ENCODE results near the gene SH2B3.
"Not testable (repeated sequence)": the region's sequence is repeated elsewhere in the genome, so short reads cannot be mapped to it uniquely, and the experiment has no call there.

The SH2B3 gene

DNA sequence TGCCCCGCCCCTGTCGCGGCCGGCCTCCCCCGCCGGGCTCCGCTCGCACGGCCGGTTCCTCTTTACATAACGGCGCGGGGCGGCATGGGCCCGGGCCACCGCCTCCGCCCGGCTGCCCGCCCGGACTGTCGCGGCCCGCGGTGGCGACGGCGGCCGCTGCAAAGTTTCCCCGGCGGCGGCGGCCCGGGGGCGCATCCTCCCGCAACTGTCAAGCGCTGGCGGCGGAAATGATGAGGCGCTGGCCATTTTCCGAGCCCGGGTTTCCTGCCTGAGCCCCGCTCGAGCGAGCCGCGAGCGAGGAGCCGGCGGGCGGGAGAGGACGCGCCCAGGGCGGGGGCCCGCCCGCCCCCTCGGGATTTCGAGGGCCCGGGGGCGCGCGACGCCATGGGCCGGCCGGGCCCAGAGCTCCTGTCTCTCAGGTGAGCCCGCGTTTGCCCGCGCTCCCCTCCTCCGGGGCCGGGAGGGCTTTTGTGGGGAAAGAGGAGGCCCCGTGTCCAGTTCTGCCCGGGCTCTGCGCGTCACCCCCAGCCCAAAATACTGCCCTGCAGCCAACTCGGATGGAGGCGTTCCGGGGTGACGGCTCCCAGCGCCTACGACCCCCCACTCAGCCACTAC lies at the start of gene SH2B3:
TSS of gene SH2B3 (plus strand) at position 65 of the 615 bp plus-strand sequence. CDS start 12,223 bp downstream, outside the sequence.
- DNase-seq: peak; percentile 47

GRCh38 chr12:111359231-111359913 lies 46.4 kb upstream of the SH2B3 start:
- DNase-seq: no peak

DNA sequence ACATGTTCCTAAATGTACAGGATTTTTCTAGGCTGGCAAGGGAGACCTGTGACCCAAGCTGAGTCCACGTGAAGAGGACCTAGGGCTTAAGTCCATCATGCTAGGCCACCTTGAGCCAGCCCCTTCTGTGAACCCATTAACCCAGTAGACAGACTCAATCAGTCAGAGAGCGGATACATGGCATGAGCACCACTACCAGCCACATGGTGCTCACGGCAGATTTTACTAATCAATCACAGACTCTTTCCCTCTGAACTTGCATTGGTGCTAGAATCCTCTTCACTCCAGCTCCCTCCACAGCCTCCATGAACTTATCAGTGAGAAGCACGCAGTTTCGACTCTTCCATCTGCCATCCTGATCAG lies 45.8 kb upstream of the SH2B3 start:
- no peak for DNase-seq

GRCh38 chr12:111360325-111360930 lies 45.3 kb upstream of the SH2B3 start:
- no peak for DNase-seq

GRCh38 chr12:111361073-111361716 lies 44.5 kb upstream of the SH2B3 start:
- no peak for DNase-seq

- no peak for DNase-seq
Observed at GRCh38 chr12:111361717-111362576, 43.8 kb upstream of the SH2B3 start.

- DNase-seq: no peak
Observed at GRCh38 chr12:111362687-111363475, 42.8 kb upstream of the SH2B3 start.

DNA sequence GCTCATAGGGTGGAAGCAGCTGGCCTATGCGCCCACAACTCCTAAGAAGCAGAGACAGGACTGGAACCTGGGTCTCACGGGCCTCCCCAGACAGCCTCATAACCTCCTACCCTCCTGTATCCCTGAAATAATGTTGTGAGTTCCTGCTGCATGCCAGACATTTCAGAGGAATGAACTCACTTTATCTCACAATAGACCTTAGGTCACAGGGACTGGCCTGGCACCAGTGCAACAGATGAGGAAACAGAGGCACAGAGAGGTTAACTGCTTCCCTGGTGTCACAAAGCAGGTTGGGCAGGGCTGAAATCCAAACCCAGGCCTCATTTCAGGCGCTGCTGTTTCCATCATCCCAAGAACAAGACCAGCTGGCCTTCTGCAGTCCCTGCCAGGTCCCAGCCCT lies 42.1 kb upstream of the SH2B3 start:
- no peak for DNase-seq

DNA sequence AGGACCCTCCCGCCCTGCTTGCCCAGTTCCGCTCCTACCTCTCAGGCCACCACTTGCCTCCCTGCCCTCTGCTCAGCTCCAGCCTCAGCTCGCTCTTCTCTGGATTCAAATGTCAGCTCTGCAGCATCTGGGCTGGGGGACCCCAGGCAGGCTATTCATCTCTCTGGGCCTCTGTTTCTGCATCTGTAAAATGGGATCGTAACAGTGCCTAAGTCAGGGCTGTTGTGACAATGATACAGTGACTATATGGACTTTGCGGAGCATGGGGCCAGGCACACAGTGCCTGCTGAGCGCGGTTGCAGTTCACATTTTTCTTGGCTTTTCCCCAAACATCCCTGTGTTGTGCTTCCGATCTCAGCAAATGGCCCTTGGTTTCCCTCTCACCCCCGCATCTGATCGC lies 39.6 kb upstream of the SH2B3 start:
- DNase-seq: no peak

DNA sequence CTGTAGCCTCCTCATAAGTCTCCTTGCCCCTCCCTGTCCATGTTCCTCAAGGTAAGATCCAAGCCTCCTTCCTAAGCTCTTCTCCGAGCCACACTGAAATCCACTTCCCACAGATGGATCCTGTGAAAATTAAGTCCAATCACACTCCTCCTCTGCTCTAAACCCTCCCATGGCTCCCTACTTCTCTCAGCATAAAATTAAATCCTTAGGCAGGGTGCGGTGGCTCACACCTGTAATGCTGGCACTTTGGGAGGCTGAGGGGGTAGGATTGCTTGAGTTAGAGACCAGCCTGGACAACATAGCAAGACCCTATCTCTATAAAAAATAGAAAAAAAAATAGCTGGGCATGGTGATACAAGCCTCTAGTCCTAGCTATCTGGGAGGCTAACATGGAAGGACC lies 39.1 kb upstream of the SH2B3 start:
- no peak for DNase-seq

GRCh38 chr12:111367661-111368221 lies 38.0 kb upstream of the SH2B3 start:
- no peak for DNase-seq

DNA sequence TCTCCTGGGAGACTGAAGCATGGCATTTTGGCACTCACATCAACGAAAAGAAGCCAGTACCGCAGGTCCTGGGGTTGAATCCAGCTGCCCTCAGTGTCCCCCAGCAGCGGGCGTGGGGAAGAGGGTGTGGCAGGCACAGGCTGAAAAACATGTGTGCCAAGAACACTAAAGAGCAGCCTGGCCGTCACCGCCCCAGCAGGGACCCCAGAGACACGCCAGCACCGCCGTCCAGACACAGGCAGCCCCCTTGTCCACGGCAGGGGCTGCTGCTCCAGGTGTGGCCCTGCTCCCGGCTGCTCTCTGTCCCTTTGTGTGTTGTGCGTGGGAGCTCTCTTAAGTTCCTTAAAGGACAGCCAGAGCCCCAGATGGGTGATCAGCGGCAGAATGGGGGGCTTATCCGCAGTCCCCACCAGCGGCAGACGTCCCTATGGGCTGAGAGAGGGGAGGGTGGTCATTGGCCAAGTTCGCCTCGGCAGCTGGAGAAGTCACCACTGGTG lies 37.4 kb upstream of the SH2B3 start:
- no peak for DNase-seq

DNA sequence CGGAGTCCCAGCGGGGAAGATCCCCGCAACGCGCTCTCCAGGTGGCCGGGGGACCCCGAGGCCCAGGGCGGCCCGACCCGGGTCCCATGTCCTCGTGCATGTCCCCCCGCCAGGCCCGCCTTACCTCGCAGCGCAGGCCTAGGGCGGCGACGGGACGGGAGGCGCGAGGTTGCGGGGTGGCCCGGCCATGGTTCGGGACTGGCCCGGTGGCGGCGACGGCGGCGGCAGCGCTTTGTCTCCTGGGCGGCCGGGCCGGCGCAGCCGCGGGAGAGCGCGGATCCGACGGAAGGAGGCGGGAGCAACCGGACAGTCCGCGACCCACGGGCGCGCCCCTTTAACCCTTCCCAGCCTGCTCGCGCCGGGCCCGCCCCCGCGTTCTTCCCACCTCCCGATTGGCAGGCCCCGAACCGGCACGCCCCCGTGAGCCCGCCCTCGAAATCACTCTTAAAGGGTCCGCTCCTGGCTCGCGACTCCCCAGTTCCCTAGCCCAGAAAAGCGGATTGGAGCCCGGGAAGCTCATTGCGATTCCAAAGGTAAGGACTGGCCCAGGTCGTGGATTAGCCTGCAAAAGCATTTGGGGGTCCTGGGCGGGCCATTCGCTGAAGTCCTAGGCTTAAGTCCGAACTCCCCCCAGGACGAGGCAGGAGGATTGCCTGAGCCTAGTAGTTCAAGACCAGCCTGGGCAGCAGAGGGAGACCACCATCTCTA lies 36.8 kb upstream of the SH2B3 start, which contains the start of gene PHETA1:
TSS of gene PHETA1 (minus strand) at position 308 of the 708 bp plus-strand sequence. CDS start 5,668 bp downstream, outside the sequence.
- DNase-seq: peak; percentile 69

- no peak for DNase-seq
Observed at GRCh38 chr12:111369496-111370220, 36.1 kb upstream of the SH2B3 start.

- DNase-seq: not testable (repeated sequence)
Observed at GRCh38 chr12:111373231-111373630, 32.5 kb upstream of the SH2B3 start.

DNA sequence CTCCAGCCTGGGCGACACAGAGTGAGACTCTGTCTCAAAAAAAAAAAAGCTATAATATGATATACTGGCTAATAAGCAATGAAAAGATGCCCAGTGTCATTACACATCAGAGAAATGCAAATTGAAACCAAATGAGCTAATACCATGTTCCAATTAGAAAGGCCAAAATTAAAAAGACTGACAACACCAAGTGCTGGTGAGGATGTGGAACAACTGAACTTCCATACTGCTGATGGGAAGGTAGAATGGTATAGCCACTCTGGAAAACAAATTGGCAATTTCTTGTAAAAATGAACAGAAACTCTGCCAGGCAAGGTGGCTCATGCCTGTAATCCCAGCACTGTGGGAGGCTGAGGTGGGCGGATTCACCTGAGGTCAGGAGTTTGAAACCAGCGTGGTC lies 28.3 kb upstream of the SH2B3 start:
- DNase-seq: no peak

DNA sequence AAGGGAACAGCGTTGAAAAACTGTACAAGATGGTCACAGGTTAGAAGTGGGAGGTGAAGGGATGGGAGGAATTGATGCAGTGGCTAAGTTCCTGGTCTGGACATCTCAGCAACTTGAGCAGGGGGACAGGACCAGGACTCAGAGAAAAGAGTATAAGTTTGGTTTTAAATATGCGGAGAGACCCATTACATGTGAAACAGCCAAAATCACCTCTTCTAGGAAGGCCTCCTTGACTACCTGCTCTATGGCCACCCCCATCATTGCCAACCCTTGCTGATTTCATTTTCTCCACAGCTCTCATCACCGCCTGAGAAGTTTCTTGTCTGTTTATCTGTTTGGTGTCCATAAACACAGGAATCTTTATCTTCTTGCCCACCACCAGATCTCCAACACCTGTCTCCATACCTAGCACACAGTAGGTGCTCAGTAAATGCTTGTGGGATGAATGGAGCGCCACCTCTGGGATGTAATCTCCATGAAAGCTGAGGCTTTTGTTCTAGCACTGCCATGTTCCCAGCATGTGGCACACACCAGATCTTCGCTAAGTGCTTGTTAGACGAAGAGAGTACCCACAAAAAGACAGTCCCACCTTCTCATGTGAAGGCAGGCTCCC lies 25.7 kb upstream of the SH2B3 start:
- DNase-seq: no peak

DNA sequence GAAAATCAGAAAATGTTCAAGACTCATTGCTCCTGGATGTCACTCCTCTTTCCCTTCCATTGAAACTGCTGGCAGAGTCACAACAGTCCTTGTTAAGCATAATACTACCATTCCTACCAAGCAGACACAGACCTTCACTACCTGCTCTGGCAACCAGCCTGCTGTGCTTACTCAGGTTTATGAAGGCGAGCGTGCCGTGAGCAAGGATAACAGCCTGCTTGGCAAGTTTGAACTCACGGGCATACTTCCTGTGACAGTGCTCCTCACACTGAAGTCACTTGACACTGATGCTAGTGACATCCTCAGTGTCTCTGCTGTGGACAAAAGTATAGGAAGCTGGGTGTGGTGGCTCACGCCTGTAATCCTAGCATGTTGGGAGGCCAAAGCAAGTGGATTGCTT lies 21.1 kb upstream of the SH2B3 start:
- DNase-seq: no peak

GRCh38 chr12:111386885-111387284 lies 18.8 kb upstream of the SH2B3 start:
- no peak for DNase-seq
